Body of pancreas (tissue), 4 donors: ENCODE results near the gene TBC1D16. TPM values are rescaled to one million over a fixed set of nuclear protein-coding genes. Genes with fewer than 3 reads are reported as not detected.

ENCODE experiments used
- ATAC-seq: fragments of 150-250 bp; one replicate; pipeline ENCODE4 v1.9.1; 2016
- DNase-seq, 4 donors: peaks; one replicate each; pipeline ENCODE4 v3.0.0-alpha.2; 2019
- H3K27ac ChIP-seq, 4 donors: fragments of 200-600 bp; sonication (generic); 1 replicate in 3 of 4; 2 replicates in 1 of 4; pipeline versions ENCODE4 v1.5.1 to v1.6.1; 2016 to 2019; ENCODE audit warnings: mild to moderate bottlenecking in 1 of 4, mixed read lengths in 1 of 4, moderate library complexity in 1 of 4
- H3K27me3 ChIP-seq, 2 donors: fragments of 200-600 bp; sonication (generic); one replicate each; pipeline ENCODE4 v1.6.0; 2016; ENCODE audit warnings: mild to moderate bottlenecking in 1 of 2
- H3K36me3 ChIP-seq, 2 donors: fragments of 200-600 bp; sonication (generic); replicated peaks in 1 of 2; 2 replicates each; pipeline ENCODE4 v1.5.1; 2016; ENCODE audit warnings: low read depth in 2 of 2; ENCODE audit not compliant: insufficient read depth in 1 of 2
- H3K4me1 ChIP-seq: fragments of 200-600 bp; sonication (generic); one replicate; pipeline ENCODE4 v1.6.0; 2016
- H3K4me3 ChIP-seq, 2 donors: fragments of 200-600 bp; sonication (generic); 1 replicate in 1 of 2; 2 replicates in 1 of 2; pipeline ENCODE4 v1.5.1; 2016 to 2019
- H3K9me3 ChIP-seq, 3 donors: fragments of 200-600 bp; sonication (generic); 1 replicate in 2 of 3; 2 replicates in 1 of 3; pipeline ENCODE4 v1.5.1; 2016
- CTCF ChIP-seq, 7 experiments: fragments of 450-650 bp in 4 of 7; fragments of 200-600 bp in 3 of 7; sonication (generic) in 3 of 7; IDR thresholded peaks; one replicate each; pipeline ENCODE4 v1.5.1; 2016 to 2019; ENCODE audit warnings: antibody characterized with exemption in 7 of 7
- POLR2A ChIP-seq, 3 donors: fragments of 450-650 bp; IDR thresholded peaks; one replicate each; pipeline ENCODE4 v1.6.1; 2016; ENCODE audit warnings: antibody characterized with exemption in 3 of 3, mild to moderate bottlenecking in 2 of 3
- WGBS, 2 donors: methylation state at CpG; one replicate each; pipeline ENCODE4 v1.1.5; 2017; 5-methylcytosine and 5-hydroxymethylcytosine counted together
- intact Hi-C: fragments of 100-400 bp; cut with DNase I; formaldehyde crosslinking; loops from one replicate; pipeline ENCODE4 v1.15.1; 2023
- total RNA-seq, 2 donors: library from RNA; depleted of rRNA; stranded (reverse); fragments of >200 nt; gene quantifications; one replicate each; pipeline ENCODE4 v1.1.0, GENCODE V29; 2016

TBC1D16 gene
- total RNA-seq, 2 donors from 2014 or later, result 21.0 to 37.2 TPM

- TF ChIP-seq POLR2A (IDR thresholded peaks at IDR 0.05), result no peak
- TF ChIP-seq CTCF (IDR thresholded peaks at IDR 0.05), result no peak
- no peak for ATAC-seq
- Histone ChIP-seq H3K4me3 (no peak overlapping the region), H3K4me1 (peaks cover 44% of the 10 kb centered on the region), H3K36me3 (no peaks in the 10 kb centered on the region), H3K27ac (peak overlapping the region in 1 of 4 donors; percentile 81), H3K9me3 (no peaks in the 10 kb centered on the region), H3K27me3 (no peaks in the 10 kb centered on the region)
- intact Hi-C loops, result no loop called here
- DNase-seq, result peak in 1 of 4 donors; percentile 9
- 82 to 83% methylated on average over 27 of the region's 27 CpGs for WGBS, 2 donors
These were observed 85.9 kb downstream of the TBC1D16 start for GRCh38 chr17:79949656-79950209.

GRCh38 chr17:79948945-79949655 lies 86.6 kb downstream of the TBC1D16 start:
- H3K4me3 ChIP-seq, result no peak overlapping the region
- H3K27me3 ChIP-seq, result no peaks in the 10 kb centered on the region
- H3K9me3 ChIP-seq, result no peaks in the 10 kb centered on the region
- no peak overlapping the region for H3K27ac ChIP-seq
- intact Hi-C loops, result no loop called here
- WGBS, 2 donors, result 92 to 94% methylated on average over 18 to 29 of the region's 29 CpGs
- TF ChIP-seq CTCF (IDR thresholded peaks at IDR 0.05), result no peak
- no peak for TF ChIP-seq POLR2A (IDR thresholded peaks at IDR 0.05)
- H3K36me3 ChIP-seq, result peaks cover 0 to 2% of the 10 kb centered on the region in 2 donors
- H3K4me1 ChIP-seq, result peaks cover 43% of the 10 kb centered on the region
- DNase-seq (peak in 2 of 4 donors; percentile 5 to 11), ATAC-seq (no peak)

- H3K27me3 ChIP-seq, result no peaks in the 10 kb centered on the region
- TF ChIP-seq CTCF (IDR thresholded peaks at IDR 0.05) (no peak), POLR2A (IDR thresholded peaks at IDR 0.05) (no peak)
- ATAC-seq (no peak), DNase-seq (peak in 2 of 4 donors; percentile 3 to 9)
- WGBS, 2 donors, result 81 to 95% methylated on average over 6 to 10 of the region's 10 CpGs
- peaks cover 0 to 2% of the 10 kb centered on the region in 2 donors for H3K36me3 ChIP-seq
- no peak overlapping the region for H3K27ac ChIP-seq
- no peaks in the 10 kb centered on the region for H3K9me3 ChIP-seq
- peaks cover 36% of the 10 kb centered on the region for H3K4me1 ChIP-seq
- intact Hi-C loops, result no loop called here
- H3K4me3 ChIP-seq, result no peak overlapping the region
These were observed 87.2 kb downstream of the TBC1D16 start for GRCh38 chr17:79948406-79948944.

- DNase-seq (peak in 1 of 4 donors; percentile 11), ATAC-seq (no peak)
- Histone ChIP-seq H3K36me3 (peaks cover 0 to 5% of the 10 kb centered on the region in 2 donors), H3K27ac (no peak overlapping the region), H3K4me1 (peaks cover 27% of the 10 kb centered on the region), H3K4me3 (no peak overlapping the region), H3K9me3 (no peaks in the 10 kb centered on the region), H3K27me3 (no peaks in the 10 kb centered on the region)
- TF ChIP-seq POLR2A (IDR thresholded peaks at IDR 0.05) (no peak), CTCF (IDR thresholded peaks at IDR 0.05) (no peak)
- 95 to 96% methylated on average over 11 to 31 of the region's 31 CpGs for WGBS, 2 donors
- intact Hi-C loops, result no loop called here
These were observed 88.2 kb downstream of the TBC1D16 start for GRCh38 chr17:79947351-79948031.
